Activated CD4-positive, alpha-beta T cell treated with anti-CD3 and anti-CD28 coated beads, Interleukin-2, Interleukin-4, amounts not matched to agents 100 ng/mL and 50 ng/mL, durations not matched to agents 16 hours and 8 hours (primary cell): ENCODE measurements around the gene CCDC18.
A peak's percentile ranks its signal among the peaks of the same experiment; 100 is the strongest.

Source experiments
- DNase-seq: peaks from one replicate; pipeline ENCODE4 v3.0.0-alpha.2; 2020; ENCODE audit warnings: low spot score

CCDC18 gene

GRCh38 chr1:93304716-93305138 is 124.2 kb downstream of the CCDC18 start:
- peak; percentile 65 for DNase-seq

DNA sequence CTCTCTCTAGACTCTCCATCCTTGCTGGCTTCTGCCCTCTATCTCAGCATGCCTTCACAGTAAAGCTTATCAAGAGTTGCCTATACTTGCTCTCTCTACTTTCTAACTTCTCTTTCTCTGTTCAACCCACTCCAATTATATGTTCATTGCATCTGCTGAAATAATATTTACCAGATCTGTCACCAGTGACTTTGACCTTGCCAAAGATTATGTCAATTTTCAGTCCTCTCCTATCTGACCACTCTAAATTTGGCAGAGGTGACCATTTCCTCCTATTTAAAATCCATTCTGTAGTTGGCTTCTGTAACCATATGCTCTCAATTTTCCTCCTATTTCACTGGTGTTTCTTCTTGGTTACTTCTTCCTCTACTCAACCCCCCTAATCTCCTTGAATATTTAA is 126.4 kb downstream of the CCDC18 start:
- no peak for DNase-seq

GRCh38 chr1:93313026-93313425 is 132.5 kb downstream of the CCDC18 start:
- DNase-seq = no peak

DNA sequence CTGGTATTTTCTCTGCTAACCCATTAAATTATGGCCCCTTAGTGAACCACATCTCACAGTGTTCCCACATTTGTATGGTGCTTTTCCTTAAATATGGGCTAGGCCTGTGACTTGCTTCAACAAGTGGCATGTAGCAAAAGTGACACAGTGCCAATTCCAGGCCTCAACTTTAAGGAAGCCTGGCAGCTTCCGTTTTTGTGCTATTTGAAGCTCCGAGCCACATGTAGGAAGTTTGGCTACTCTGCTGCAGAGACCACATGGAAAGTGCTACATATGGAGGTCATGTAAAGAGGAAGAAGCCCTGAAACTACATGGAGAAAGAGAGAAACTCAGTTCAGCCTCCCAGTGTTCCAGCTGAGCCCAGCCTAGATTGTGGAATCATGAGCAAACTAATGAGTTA is 136.7 kb downstream of the CCDC18 start:
- no peak for DNase-seq

DNA sequence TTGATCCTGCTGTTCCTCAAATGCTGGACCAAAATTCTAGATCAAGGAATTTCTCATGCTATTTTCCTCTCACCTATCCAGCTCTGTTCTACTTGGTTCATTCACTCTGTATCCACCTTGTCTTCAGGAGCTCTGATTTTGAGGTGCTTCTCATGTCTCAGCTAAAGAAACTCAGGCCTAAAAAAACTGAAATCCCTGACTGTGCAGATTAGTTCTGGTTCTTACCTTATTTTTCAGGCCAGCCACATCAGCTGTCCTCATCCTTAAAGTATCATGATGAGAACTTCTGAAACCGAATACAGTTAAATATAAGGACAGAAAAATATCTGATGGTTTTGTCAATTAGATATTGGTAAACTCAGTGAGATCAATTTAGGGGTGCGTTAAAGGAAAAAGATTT is 137.4 kb downstream of the CCDC18 start:
- no peak for DNase-seq

- DNase-seq = no peak
These were observed 141.2 kb downstream of the CCDC18 start for GRCh38 chr1:93321720-93322119.

DNA sequence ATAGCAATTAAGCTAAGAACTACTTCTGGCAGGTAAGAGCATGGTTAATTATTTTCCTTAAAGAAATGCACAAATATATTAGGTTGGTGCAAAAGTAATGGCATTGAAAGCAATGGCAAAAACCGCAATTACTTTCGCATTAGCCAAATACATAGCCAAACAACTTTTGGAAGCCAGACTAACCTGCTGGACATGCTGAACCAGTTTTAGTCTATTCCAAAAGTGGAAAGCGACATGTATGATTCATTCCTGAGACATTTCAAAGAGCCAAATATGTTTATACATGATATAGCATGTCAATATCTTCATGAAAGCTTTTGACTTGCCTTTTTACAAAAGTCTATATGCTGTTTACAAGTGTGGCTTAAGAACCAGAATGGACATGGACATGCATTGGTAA is 141.8 kb downstream of the CCDC18 start:
- no peak for DNase-seq

DNA sequence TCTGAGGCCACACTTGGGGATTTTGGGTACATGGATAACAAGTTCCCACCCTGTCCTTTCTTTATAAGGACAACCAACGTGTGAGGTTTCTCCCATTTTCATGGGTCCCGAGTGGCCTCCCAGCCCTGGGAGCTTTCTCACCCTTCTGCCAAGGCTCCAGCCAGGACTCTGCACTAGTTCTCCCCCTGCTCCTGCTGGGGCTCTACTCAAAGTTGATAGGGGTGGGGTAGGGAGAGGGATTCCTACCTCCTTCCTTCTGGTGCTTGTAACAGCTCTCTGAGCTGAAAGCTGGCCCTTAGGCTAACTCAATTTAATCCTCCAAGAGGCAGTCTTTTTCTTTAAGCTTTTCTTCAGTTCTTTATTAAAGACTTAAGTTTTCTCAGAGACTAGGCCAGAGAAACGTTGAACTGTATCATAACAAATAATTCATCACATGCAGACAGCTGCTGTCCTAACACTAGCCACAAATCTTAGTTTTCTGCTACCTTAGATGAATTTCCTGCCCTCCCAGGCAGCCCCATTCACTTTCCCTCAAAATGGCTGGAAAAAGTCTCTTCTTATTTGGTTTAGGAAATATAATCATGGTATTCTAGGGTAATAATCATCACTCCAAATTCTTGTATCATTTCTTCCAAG is 142.8 kb downstream of the CCDC18 start:
- DNase-seq = no peak

DNA sequence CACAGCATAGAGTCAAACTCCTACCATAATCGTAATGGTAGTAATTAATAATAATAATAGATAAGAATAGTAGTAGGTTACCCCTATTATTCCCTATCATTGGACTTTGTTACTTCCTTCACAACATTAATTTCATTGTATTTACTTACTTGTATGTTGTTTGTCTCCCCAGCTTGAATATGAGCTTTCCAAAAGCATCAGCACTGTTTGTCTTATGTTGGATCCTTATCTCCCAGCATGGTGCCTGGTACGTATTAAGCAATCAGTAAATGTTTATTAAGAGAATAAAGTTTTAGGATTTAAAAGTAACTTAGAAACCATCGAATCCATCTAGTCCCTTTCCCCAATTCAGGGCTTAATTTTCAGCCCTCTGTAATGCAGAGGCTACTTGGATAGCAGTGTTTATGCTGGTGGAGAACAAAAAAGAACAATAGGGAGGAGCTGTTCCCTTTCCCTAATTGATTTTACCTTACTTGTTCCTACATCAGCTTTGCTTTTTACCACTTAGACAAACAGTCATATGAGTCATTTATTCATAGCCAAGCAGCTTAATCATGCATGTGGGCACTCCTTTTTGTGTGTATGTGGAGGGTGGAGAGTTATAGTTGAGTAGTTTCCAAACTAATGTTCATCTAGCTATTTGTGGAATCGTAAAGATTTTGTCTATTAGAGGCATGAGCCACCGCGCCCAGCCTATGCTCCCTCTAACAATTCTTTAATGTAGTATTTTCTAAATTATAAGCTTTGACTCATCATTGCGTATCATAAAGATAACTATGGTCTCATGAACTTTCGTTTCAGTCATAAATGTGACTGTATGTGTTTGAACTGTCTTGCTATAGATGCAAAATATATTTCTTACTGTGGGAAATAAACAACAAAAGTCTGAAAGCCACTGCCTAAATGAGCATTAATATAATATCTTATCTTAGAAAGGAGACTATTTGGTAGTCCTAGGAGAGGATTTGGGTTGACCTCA is 144.3 kb downstream of the CCDC18 start:
- DNase-seq = no peak
